Astrocyte (in vitro differentiated cells and primary cell): ENCODE data around the gene DPP7.

Source experiments
- CTCF ChIP-seq: IDR thresholded peaks from 2 replicates; pipeline ENCODE4 v1.5.1; 2011; ENCODE audit warnings: low read depth, mild to moderate bottlenecking, inconsistent platforms, low read length, moderate library complexity; ENCODE audit not compliant: insufficient read depth
- EZH2 ChIP-seq: IDR thresholded peaks from 2 replicates; pipeline ENCODE4 v1.6.1; 2012; ENCODE audit warnings: mild to moderate bottlenecking, low read length, inconsistent platforms; ENCODE audit not compliant: insufficient read depth

GRCh38 chr9:137107312-137107921, 7.1 kb downstream of the DPP7 start:
- TF ChIP-seq CTCF (no peak), EZH2 (no peak)
